HG03571 (cell line): ENCODE measurements around the gene PRKACG.

Experiments used
- ATAC-seq: cut with Tn5 transposase; IDR thresholded peaks from one replicate; pipeline ENCODE4 v1.9.1; 2021; ENCODE audit not compliant: unreplicated experiment

Gene PRKACG

DNA sequence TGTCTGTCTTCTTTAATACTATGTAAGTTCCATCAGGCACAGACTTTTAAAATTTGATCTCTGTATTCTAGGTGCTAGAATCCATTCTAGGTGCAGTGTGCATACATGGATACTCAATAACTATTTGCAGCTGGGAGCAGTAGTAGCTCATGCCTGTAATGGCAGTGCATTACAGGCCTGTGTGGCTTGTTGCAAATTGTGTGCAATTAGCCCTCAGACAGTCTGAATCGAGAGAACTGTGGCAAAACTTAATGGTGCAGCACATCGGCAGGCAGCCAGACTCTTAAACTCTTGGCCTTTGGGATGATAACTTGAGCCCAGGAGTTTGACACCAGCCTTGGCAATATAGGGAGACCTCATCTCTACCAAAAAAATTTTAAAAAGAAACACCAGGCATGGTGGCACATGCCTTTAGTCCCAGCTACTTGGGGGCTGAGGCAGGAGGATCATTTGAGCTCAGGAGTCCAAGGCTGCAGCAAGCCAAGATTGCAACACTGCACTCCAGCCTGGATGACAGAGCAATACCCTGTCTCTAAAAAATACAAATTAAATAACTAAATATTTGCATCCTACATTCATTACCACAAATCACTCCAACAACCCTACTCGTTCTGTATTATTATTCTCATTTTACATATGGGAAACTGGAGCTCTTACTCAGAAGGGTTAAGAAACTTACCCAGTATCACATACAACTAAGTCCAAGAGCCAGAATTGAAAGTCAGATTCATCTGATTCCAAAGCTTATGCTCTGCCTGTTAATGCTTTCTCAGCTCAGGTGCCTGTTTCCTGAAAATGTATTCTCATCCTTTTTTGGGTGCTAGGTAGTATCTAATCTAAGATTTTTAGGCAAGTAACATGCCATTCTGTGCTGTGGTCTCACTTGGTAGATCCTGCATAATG lies 30.1 kb downstream of the PRKACG start:
- ATAC-seq, result no peak

DNA sequence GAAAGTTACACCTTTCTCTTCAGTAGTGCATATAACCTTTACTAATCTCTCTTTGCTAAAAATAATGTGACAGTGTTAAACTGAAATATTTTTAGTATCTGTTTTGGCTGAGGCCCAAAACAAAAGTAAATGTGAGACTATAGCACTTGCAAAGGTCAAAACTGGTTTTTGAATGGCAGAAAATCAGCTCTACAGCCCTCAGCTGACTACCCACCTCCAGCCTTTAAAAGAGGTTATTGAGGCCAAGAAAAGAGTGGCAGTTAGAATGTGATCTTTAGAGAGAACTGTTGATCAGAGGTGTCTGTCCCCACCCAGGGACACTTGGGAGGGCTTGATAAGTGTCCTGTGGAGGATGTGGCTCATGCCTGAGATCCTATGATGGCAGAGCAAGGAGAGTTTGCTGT lies 30.9 kb downstream of the PRKACG start:
- no peak for ATAC-seq

DNA sequence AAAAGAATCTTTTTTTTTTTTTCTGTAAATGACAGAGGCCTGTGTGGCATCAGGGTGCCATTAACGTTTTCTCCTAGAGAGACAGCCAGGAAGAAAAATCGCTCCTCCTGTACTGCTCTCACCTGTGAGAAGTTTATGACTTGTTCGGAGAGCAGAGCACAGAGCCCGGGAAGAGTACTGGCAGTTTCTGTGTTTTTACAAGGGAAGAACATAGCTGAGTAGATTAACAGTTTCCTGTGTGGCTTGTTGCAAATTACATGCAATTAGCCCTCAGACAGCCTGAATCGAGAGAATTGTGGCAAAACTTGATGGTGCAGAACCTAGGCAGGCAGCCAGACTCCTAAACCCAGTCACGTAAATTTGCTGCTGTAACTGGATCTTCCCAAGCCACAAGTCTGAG lies 32.1 kb downstream of the PRKACG start:
- peak; percentile 40 for ATAC-seq

DNA sequence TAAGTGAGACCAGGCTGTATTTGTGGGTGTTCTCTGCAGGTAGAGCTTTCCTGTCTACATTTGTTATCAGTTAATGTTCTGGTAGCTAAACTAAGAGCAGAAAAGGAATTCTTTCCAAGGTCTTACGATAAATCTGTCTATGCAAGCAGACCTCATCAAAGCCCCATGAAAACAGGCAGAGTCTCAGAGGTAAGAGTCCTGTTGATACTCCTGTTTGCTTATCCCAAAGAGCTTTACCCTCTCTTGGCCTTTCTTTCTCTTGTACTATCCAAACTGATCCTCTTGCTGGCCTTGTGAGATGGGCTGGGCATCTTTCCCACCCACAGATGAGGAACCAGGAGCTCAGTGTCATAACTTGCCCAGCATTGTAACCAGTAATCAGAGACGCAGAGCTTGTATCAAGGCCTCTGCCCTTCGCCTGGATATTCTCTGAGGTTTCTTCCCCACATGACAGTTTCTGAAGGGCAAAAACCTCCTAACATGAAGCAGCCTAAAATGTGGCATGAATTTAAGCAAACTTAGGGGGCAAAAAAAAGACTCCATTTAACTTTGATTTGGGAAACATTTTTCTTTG lies 33.5 kb downstream of the PRKACG start:
- no peak for ATAC-seq

DNA sequence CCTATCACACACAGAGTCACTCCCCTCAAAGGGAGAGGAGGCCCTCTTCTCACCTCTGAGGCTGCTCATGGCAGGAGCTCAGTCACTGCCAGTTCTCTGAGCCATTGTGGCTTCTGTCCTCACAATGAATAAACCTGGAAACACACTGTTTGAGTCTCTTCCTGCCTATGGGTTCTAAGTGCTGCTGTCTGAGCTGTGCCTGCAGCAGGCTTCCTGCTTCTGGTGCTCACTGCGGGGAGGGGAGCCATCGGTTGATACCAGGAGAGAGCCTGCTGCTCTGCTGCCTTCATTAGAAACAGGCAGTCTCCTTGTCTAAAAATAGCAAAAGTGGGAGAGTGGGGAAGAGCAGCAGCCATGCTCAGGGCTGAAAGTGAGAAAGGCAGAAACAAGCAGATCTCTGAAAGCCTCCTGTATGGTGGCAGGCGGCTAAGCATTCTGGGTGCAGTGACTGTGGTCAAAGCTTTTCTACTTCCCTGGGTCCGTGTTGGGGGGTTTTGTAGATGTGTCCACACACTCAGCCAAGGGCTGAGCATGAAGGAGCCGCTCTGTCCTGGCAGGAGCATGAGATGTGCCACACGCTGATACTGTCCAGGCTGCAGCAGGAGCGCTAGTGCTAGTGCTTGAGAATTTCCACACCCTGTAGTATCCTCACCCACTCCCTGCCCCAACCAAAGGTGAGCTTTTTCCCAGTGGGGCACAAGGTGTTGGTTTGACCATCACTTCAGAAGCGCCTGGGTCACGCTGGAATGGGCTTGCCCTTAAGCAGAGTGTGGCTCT lies 34.2 kb downstream of the PRKACG start:
- ATAC-seq, result peak; percentile 34

DNA sequence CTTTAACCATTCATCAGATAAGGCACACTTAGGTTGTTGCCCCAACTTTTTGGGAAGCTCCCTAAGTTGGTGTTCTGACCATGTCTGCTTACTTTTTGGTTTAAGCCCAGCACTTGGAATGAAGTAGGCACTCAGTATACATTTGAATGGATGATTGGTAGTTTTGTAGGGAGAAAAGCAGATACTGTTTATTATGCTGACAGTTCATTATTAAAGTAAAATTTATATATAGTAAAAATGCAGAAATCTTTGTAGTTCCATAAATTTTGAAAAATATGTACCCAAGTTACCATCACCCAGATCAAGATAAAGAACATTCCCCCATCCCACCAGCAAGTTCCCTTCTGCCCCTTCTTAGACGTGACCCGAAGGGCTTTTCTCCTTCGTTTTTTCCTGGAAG lies 35.4 kb downstream of the PRKACG start:
- no peak for ATAC-seq

DNA sequence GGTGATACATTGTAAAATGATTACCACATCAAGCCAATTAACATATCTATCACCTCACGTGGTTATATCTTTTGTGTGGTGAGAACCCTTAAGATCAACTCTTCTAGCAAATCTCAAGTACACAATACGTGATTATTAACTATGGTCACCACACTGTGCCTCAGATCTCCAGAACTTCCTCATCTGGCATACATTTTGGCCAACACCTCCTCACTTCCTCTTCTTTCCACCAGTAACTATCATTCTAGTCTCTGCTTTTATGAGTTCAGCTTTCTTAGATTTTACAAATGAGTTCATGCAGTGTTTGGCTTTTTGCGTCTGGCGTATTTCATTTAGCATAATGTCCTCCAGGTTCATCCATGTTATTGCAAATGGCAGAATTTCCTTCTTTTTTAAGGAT lies 35.8 kb downstream of the PRKACG start:
- no peak for ATAC-seq

DNA sequence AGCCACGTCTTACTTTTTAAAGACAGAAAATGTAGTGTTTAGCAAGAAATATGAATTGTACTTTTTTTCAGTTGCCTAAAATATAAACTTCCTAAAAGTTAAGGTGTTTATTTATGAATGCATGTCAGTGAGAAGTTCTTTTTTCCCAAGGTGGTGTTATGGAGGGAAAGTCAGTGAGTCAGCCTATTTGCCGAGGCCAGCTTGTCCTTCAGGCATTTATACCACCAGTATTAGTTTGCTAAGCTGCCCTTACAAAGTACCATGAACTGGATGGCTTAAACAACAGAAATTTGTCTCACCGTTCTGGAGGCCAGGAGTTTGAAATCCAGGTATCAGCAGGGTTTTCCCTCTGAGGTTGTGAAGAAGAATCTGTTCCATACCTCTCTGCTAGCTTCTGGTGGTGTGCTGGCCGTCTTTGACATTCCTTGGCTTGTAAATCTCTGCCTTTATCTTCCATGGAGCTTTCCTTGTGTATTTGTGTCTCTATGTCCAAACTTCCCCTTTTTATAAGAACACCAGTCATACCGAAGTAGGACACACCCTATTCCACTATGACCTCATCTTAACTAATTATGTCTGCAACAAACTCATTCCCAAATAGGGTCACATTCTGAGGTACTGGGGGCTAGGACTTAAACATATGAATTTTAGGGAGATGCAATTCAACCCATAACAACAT lies 38.4 kb downstream of the PRKACG start:
- no peak for ATAC-seq

DNA sequence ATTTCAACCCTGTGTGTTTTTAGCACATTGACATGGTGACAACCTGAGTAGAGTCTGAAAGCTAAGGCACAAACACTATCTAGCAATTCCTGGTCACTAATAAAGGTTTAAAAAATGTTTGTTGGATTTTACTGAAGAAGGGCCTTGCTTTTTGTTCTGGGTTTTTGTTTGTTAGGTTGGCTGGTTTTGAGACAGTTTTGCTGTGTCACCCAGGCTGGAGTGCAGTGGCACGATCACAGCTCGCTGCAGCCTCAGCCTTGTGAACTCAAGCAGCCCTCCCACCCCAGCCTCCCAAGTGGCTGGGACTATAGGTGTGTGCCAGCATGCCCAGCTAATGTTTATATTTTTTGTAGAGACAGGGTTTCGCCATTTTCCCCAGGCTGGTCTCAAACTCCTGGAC lies 39.0 kb downstream of the PRKACG start:
- no peak for ATAC-seq

DNA sequence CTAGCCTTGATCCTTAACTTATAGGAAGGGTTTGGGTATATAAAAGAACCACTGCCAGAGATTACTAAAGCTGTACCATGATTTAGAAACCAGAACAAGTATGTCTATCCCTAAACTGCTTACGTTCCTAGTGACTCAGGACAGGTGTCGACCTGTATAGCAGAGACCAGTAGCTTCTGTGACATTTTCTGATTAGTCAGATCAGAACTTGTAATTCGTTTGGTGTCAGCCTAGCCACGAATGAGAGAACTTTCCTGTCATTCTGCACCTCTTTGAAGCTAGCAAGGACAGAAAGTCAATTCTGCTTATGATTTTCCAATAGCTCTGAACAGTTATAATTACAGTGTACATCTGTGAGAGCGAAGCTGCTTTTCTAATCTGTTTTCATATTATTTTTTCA lies 39.5 kb downstream of the PRKACG start:
- ATAC-seq, result peak; percentile 78

DNA sequence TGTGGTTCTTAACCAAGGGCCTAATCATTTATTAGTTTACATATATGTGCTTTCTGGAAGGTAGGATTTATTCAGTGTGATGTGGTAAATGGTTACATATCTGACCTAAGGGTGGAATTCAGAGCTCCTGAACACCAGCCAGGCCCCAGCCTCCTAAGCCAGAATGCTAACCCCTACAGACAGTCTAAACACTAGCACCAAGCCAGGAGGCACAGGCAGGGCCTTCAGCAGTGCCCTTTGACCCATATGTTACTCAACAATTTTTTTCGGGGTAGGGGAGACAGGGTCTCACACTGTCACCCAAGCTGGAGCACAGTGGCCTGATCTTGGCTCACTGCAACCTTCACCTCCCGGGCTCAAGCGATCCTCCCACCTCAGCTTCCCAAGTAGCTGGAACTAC lies 40.3 kb downstream of the PRKACG start:
- ATAC-seq, result no peak

DNA sequence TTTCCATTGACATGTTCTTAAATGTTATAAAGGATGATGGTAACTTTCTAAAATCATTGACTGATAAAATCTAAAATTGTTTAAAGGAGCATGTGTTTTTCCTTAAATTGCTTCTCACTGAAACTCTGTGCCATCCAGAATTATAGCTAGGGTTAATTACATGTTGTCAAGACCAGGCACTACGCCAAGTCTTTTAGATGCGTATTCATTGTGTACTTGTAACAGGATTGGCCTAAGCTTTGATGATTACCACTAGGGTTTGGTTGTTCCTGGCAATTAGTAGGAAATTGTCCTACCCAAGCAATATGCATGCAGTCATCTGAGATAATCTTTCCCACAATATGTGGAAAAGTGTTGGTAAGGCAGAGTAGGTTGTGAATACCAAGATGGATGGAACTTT lies 43.8 kb downstream of the PRKACG start:
- ATAC-seq, result no peak

DNA sequence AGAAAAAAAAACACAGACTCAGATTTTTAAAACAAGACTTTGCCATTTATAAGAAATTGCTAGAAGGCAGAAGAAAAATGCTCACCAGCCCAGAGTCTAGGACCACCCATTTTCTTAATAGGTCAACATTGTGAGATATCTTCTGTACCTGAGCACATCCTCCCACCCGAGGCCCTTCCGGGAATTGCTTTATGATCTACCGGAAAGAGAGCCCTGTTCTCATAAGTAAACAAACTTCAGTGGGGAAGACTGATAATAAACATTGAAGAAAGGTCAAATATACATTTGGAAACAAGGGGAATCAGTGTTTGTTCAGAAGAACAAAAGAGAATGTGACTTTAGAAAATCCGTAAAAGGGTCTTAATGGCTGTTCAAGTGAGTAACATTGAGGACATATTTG lies 44.4 kb downstream of the PRKACG start:
- ATAC-seq, result no peak

DNA sequence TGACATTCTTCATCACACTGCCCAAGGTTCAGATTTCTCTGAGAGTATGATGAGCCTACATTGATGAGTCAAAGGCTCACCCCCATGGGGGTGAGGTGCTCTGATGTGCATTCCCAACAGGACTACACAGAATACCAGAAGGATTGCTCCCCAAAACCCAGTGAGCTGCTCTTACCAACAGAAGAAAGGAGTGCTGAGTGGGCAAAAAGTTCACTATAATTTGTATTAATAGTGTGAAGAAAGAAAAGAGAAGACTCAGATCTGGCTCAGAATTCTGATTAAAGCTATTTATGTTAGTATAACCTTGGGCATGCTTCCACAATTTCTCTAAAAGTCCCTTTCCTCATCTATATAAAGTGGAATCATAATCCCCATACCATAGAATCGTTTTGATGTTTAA lies 46.1 kb downstream of the PRKACG start:
- ATAC-seq, result no peak

DNA sequence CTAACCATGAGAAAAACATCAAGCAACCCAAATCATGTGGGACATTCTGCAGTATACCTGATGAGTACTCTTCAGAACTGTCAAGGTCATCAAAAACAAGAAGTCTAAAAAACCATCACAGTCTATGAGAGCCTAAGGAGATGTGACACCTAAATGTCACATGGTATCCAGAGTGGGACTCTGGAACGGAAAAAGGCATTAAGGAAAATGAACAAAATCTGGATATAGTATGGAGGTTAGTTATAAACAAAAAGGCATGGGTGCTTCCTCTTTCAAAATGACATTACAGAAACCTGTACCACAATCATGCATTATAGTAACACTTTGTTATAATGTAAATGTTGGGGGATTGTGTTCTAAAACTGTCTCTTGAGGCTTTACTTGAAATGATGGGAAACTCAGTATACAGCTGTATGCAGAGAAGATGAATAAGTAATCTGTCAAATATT lies 47.4 kb downstream of the PRKACG start:
- peak; percentile 82 for ATAC-seq

DNA sequence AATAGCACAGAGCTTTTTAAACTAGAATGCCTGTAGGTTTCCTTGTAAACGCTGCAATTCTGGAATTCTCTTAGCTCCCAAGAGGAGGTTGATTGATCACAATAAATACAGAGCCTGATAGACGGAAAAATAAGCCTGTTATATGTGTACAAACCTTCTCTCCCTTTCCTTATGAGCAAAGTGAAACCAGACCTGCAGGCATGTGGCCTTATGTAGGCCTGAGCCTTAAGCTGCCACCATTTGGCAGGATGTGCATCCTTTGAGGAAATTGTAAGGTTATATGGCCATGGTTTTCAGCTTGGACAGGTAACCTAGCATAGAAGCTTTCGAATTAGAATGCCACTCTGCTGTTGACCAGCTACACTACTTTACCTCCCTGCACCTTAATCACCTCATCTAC lies 49.1 kb downstream of the PRKACG start:
- no peak for ATAC-seq

DNA sequence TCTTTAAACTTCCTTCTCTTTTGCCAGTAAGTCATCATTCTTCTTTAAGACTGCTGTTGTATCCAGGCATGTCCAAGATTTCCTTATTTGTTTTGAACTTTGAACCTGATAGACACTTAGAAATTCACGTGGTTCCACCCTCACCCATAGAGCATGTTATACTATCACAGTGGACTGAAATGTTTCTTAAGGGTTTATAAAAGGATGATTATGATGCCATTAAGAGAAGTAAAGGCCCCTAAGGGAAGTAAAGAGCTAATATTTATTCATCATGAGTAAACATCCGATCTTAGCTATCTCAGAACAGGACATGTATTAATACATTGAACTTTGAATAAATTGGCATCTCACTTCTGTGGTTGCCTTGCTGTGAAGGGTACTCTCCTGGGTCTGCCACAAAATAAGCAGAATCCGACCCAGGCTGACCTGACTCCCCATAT lies 49.8 kb downstream of the PRKACG start:
- ATAC-seq, result no peak

DNA sequence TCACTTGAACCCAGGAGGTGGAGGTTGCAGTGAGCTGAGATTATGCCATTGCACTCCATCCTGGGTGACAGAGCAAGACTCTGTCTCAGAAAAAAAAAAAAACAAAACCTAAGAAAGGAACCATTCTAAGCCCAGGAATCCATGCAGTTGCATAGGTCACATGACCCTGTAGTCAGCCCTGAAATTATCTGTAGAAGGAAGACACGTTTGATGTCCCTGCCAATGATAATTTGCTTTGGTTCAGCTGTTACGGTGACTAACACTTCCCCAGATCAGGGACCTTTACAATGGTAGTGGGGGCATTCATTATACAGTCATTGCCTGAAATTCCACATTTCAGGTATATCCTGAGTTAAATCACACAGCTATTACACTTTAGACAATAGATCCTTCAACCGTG lies 50.5 kb downstream of the PRKACG start:
- no peak for ATAC-seq
